ENCODE data around the gene SUN5.

- TF ChIP-seq CTCF (IDR thresholded peaks at IDR 0.05) (no peak), POLR2AphosphoS5 (IDR thresholded peaks at IDR 0.05) (no peak)
Measured at GRCh38 chr20:33043731-33044181, 39.5 kb upstream of the SUN5 start.
